Suppressor macrophage treated with lipopolysaccharide for 1 hour (primary cell): ENCODE measurements around the gene ELAC2.
A peak's percentile ranks its signal among the peaks of the same experiment; 100 is the strongest.

Experiments used
- DNase-seq, 3 donors: peaks; one replicate each; pipeline ENCODE4 v3.0.0-alpha.2; 2020 to 2022

The ELAC2 gene, protein sequence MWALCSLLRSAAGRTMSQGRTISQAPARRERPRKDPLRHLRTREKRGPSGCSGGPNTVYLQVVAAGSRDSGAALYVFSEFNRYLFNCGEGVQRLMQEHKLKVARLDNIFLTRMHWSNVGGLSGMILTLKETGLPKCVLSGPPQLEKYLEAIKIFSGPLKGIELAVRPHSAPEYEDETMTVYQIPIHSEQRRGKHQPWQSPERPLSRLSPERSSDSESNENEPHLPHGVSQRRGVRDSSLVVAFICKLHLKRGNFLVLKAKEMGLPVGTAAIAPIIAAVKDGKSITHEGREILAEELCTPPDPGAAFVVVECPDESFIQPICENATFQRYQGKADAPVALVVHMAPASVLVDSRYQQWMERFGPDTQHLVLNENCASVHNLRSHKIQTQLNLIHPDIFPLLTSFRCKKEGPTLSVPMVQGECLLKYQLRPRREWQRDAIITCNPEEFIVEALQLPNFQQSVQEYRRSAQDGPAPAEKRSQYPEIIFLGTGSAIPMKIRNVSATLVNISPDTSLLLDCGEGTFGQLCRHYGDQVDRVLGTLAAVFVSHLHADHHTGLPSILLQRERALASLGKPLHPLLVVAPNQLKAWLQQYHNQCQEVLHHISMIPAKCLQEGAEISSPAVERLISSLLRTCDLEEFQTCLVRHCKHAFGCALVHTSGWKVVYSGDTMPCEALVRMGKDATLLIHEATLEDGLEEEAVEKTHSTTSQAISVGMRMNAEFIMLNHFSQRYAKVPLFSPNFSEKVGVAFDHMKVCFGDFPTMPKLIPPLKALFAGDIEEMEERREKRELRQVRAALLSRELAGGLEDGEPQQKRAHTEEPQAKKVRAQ

GRCh38 chr17:13017655-13018459 is at the start of gene ELAC2:
Gene ELAC2 (minus strand): TSS chr17:13018027. CDS start chr17:13017947, 80 bp downstream.
- peak; percentile 99 to 100 (median 100) for DNase-seq

DNA sequence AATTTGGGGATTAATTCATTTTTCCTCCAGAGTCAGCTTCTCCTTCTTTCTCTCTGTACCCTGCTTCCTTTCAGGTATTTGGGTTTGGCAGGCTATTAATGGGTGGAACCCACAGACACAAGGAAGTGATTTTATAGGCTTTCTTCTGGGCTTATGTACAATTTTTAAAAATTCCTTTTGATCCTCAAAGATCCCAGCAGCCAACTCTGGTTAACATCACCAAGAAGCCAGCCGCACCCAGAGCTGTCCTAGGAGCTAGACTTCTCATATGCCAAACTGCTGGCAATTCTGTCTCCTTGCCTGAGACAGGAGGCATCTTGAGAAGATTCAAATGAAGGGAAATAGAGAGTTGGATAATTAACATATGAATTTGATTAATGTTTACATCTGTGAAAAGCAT is 47.2 kb upstream of the ELAC2 start:
- DNase-seq = no peak

GRCh38 chr17:13055131-13055530 is 37.3 kb upstream of the ELAC2 start:
- DNase-seq = no peak

DNA sequence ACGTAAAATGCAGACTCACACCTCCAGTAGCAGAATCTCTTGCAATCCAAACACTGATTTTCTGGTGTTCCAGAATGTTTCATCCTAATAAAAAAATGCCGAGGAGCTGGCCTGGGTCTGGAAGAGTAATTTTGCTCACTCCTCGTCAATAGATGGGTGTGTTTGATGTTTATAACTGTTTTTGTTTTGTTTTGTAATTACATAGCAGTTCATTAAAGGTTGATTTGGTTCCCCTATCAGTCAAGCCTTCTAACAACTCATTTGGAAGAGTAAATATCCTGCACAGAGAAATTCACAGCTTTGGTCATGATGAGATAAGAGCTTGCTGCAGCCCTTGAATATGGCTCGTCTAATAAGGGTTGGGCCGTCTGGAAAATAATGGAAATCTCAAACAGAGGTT is 36.8 kb upstream of the ELAC2 start:
- no peak for DNase-seq

DNA sequence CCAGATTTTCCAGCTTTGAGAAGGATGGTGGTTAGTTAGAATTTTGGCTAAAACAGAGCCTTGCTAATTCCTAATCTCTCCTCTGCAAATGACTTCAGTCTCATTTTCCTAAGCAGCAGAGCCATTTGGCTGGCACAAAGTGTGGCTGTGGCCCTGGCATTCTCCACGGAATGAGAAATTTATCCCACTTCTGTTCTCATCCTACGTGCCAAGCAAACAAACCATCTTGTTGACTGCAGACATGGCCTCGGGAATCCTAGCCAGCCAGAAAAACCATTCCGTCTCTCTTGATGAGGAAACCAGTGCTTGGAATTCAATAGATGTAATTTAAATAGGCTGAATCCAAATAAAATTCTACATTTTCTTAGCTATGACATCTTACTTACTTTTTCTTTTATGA is 34.1 kb upstream of the ELAC2 start:
- DNase-seq = no peak

GRCh38 chr17:13047011-13047606 is 29.3 kb upstream of the ELAC2 start:
- DNase-seq = no peak

- no peak for DNase-seq
Measured at GRCh38 chr17:13046361-13046760, 28.5 kb upstream of the ELAC2 start.

DNA sequence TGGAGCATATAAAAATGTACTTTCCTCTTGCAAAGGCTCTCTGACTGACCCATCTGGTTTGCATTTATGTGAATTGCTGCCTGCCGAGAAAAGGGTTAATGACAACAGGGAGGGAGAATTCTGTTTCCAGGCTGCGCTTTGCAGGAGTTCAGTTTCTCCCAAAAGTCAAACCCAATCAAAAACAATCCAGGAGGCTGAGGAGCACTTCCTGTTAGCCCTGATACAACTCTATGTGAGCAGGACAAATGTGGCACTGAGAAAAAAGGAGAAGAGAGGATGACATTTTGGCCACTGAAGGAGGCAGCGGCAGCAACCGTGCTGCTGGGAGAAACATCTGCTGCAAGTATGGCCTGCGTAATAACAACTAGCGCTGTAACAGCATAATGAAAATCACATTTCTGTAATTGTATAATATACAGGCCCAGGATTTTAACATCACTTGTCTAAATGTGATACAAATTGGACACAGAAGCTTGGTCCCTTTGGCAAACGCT is 26.8 kb upstream of the ELAC2 start:
- no peak for DNase-seq

DNA sequence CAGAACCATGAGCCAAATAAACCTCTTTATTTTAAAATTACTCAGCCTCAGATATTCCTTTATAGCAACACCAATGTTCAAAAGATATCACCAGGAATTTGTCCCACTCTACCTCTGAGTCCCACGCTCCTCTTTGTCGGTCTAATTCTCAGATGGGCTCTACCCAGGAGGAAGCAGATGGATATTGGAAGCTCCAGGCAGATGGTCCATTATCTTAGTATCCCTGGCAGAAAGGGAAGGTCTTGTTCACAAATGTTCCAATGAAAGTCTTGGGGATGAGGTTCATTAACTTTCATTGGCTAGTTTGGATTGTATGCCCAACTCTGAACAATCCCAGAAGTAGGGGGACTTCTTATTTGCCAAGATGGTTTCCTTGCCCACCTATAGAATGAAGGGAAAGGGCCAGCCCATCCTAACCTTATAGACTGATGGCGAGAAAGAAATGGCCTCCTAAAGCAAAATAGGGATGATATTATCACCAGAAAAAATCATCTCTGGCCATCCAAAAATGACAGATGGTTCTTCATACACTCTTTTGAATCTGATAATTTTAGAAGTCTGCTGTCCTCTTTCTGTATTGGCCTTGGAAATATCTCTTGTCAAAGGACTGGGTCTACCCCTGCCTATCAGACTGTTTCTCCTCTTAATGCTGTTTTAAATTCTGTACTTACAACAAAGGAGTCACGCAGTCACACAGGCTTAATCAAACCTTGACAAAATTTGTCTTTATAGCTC is 21.3 kb upstream of the ELAC2 start:
- no peak for DNase-seq

- no peak for DNase-seq
Measured at GRCh38 chr17:13036751-13037150, 18.9 kb upstream of the ELAC2 start.

DNA sequence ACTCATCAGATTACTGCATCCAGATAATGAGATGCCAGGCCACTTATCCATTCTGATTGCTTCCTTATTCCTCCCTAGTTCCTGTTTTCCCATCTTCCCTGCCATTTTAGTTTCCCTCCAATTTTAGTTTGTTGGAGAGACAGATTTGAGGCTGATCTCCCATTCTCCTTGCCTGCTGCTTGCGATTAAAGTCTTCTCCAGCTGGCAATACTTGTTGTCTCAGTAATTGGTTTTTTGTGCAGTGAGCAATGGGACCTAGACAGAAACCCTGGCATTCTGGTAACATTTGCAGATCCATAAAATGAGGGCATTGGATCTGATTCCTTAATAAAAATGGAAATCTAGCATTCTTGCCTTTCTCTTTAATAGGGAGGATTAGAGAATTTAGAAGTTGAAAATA is 17.6 kb upstream of the ELAC2 start:
- DNase-seq = no peak

DNA sequence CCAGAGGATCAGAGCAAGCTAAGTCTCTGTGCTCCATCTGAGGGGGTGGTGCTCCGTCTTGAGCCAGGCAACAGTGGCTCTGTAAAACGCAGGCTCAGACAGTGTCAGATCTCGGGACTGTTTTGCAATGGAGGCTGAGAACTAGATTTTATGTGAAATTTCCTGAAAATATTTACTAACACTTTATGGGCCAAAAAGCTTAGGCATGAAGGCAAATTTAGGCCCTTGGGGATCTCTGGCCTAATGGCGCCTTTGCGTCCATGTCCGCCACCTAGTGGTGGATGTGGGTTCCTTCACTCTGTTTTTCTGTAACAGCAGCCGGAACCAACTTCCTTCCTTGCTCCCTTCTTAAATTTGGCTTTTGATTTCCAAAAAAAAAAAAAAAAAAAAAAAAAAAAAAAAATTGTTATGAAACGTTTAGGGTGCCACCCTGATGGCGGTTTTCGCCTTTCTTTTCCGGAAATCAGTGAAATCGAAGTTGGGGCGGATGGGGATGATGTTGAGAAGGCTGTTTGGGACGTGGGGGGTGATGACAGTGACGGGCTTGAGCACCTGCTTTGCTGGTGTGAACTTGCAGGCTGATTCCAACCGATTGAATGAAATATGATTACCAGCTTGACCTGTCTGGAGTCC is 14.0 kb upstream of the ELAC2 start:
- DNase-seq = peak; percentile 69 to 81 (median 79)

- peak; percentile 54 to 63 (median 58) for DNase-seq
Measured at GRCh38 chr17:13030459-13031300, 12.9 kb upstream of the ELAC2 start.

GRCh38 chr17:13030056-13030455 is 12.2 kb upstream of the ELAC2 start:
- DNase-seq = no peak

DNA sequence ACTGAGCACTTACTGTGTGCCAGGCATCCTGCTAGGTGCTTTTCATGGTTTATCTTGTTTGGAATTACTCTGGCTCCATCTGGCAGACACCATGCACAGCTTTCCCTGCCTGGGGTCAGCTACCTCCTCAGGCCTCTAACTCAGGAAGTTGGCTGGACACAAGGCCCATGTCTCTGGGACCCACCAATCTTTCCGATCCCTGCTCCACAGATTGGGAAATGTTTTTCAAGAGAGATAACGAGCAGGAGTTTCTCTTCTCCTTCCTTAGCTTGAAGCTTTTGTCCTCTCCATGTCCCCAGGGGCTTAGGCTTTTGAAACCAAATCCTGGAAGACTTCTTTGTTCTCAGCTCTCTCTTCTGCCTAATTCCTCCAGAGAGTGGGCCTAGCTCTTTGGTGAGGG is 11.5 kb upstream of the ELAC2 start:
- DNase-seq = no peak

- DNase-seq = no peak
Measured at GRCh38 chr17:13027246-13027645, 9.4 kb upstream of the ELAC2 start.

GRCh38 chr17:13025687-13026086 is 7.9 kb upstream of the ELAC2 start:
- DNase-seq = no peak

GRCh38 chr17:13025258-13025627 is 7.4 kb upstream of the ELAC2 start:
- no peak for DNase-seq

DNA sequence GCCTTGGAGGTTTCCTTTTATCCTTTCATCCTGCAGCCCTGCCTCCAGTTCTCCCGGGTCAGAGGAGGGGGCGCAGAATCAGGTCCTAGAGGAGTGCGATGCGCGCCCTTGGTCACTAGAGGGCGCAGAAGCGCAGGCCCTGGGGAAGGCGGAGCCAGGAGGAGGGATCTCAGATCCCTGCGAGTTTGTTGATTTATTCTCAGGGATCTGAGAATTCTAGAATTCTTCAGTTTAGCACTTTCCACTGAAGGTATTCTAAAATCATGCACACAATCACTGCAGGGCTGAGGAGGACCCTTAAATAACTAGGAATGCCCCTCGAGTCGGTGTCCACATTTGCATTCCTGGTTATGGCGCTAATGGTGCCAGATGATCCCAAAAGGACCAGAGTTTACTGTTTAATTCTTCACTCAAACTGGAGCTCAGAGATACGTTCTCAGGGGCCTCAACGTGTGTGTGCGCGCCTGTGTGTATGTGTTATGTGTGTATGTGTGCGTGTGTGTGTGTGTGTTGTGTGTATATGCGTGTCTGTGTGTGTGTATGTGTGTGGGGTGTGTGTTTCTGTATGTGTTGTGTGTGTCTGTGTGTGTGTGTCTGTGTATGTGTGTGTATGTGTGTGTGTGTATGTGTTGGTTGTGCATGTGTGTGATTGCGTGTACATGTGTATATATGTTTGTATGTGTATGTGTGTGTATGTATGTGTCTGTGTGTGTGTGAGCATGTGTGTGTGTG is 6.9 kb upstream of the ELAC2 start:
- DNase-seq = peak; percentile 75 to 87 (median 82)

- DNase-seq = no peak
Measured at GRCh38 chr17:13024016-13024415, 6.2 kb upstream of the ELAC2 start.
